AG08396 (cell line): ENCODE results near the gene ZFC3H1.
A peak's percentile ranks its signal among the peaks of the same experiment; 100 is the strongest.

Experiments
- DNase-seq: peaks from one replicate; pipeline ENCODE4 v3.0.0; 2012; ENCODE audit warnings: low spot score, mixed read lengths

The ZFC3H1 gene

DNA sequence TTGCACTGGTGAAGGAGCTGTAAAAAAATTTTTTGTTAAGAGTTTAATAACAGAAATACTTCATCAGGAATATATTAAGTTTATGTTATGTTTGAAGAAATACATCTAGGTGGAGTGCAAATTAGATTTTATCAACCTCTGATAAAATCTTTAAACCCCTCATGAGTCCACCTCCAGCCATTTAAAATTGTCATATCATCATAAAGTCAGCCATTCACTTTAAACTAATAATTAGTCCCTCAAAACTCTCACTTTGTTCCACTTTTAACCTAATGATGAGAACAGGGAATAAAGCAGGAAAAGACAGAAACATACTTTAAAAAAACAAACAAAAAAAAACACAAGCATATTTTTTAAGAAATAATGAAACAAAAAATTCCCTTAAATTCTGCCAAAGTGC lies 25.1 kb downstream of the ZFC3H1 start:
- DNase-seq, result no peak

DNA sequence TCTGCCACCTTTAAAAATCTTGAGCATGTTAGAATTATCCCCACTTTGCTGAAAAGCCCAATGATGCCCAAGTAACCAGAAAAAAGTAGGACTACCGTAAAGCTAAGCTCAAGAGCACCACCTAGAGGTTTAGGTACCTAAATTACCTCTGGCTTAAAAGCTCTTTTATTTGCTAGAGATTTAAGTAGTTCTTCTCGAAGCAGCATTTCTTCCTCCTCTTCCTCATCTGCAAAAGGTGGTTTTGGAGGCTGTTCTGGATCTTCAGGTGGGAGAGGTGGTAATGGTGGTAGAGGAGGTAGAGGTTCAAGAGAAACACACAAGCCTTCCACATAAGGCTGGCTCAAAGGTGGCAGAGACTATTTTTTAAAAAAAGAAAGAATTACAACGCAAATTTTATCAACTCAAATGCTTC lies 26.9 kb downstream of the ZFC3H1 start:
- DNase-seq, result peak; percentile 36

DNA sequence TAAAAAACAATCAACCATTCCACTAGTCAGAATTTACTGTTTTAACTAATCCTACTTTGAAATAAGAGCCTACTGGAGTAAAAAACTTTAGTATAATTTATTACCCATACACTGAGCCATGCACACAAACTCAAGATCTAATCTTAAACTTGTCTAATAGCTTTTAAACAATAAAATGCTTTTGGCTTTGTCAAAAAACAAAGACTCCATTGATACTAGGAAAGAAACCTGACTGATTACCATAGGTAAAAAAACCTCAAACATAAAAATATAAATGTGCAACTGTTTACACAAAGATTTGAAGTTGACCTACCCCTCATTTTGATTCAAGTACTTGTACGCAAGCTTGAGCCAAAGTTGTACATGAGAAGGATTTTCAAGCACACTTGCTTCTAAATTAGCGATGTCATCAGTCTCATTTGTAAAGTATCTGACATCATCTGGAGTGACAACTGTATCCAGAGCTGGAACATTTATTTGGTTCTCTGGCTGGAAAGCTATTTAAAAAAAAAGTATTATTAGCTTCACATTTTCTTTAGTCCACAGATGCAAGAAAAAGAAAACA lies 36.1 kb downstream of the ZFC3H1 start:
- DNase-seq, result no peak

DNA sequence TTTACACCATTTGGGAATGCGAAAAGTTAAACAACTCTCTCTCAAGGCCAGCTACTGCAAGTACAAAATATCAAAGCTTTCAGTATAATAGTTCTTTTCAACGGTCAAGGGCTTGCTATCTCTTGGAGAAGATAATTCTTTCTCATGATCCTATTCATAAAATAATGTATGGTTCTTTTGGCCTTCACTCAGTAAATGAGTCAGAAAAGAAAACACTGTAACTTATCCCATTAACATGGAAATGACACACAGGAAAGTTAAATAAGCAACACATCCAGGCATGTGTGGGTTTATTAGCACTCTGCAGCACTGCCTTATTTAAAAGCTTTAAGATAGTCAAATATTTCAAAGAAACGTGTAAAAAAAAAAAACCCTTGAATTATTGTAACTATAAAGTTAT lies 36.9 kb downstream of the ZFC3H1 start:
- no peak for DNase-seq

DNA sequence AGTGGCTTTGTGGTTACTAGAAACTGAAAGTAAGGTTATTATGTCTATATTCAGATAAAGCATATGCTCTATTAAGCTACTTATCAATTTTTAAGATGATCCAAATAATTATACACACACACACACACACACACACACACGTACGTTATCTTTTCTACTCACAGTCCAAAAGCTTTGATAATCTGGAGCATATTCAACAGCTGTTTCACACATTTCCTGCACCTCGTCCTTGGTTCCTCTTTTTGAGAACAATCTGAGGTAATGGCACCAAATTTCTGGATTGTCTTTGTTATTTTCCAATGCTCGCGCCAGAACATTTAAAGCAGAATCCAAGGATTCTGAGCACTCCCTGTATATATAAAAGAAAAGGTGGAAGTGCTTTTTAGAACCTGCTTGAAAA lies 37.5 kb downstream of the ZFC3H1 start:
- no peak for DNase-seq

DNA sequence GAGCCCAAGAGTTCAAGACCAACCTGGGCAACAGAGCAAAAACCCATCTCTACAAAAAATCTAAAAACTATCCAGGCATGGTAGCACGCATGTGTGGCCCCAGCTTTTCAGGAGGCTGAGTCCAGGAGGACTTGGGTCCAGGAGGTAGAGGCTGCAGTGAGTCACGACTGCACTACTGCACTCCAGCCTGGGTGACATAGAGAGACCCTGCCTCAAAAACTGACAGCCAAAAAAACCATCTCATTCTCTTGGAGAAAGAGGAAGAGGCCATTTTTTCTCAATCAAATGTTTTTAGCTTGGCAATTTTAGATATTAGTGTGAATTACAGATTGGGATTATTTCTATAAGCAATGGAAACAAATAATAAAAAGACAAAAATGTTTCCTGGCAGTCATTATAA lies 38.2 kb downstream of the ZFC3H1 start:
- DNase-seq, result no peak

DNA sequence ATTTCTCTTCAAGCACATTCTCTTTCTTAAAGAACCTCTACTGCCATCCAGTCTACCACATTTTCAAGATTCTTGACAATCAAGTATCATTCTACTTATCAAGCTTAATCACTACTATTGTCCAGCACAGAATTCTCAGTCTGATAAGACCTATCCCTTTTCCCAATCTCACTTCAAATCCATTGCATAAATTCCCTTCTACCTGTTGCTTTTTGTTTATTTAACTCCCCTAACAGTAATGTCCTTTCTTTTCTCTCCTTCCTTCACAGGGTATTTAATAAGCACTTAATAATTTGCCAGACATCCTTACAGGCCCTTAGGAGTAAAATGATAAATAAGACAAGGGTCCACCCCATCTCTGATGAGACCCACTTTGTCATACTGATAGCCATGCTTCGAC lies 41.7 kb downstream of the ZFC3H1 start:
- no peak for DNase-seq

DNA sequence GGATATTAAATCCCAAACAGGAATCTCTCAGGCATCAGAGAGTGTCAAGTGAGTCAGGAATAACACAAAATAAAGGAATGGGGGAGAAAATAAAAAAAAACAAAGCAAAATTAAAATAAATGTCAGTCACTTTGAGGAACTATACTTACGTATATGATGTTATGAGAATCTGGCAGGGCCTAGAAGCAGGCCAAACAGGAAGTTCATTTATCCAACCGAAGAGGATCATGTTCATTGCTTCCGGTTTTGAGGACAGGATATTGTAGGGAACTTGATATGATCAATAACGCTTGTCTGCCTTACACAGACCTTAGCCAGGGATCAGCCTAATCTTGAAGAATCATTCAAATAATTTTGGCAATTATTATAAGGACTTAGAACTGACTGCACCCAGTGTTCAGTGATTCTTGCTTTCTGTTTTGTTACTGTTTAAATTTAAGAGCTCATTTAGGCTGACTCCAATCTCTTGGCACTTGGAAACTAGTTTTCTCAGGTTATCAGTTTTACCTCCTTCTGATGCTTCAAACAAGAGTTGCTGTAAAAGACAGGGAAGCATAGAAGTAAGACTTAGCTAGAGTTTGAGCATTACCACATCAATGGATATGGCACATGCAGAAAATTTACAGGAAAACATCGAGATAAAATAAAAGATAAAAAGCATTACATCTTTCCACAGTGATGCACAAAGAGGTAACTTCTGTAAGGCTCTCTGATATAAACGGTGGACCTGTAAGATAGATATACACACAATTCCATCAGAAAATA lies 53.4 kb downstream of the ZFC3H1 start:
- DNase-seq, result no peak

DNA sequence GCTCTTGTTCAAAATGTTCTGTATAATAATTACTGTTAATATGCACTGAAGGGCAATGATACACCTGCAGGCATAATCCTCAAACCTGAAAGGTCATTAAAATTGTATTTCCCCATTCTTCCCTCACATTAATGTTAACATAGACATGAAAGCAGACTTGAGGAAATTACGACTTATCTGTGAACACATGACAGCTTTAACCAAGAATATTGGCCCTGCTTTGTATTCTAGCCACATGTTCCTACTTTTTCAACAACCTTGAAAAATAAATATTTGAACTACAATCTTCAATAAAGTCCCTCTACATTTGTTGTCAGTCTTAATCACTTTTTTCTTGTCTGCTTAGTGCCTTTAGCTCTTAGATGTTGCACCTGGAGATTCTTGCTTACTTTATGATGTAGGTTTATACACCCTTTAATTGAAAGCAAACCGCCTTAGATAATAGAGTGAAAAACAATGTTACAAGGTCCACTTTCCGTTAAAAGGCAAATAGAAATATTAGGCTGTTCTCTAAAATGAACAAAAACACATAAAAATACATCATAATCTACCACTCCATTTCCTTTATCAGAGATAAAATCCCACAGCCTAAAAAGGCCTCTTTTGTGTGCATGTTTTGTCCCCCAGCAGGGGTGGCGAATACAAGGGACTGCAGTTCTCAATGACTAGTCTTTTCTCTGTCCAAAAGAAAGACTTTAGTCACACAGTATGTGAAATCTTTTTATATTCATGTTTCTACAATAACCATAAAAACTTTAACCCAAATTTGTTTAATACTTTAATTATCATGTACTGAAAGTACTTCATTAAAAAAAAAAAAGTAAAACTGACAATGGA lies 55.9 kb downstream of the ZFC3H1 start:
- no peak for DNase-seq

DNA sequence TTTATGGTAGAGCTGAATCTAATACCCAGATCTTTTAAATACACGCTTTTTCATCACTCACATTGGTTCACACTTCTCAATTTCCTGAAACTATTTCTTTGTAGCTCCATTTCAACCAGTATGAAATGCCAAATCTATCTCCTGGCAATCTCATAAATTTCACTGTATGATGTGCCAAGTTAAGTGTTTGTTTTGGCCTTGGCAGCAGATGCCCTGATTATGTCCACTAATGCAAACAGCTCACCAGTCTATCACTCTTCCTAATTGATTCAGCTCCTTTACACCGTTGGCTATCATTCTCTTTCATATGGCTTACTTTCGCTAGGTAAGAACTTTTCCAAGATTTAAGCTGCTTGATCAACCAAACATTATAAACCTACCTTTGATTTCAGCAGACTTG lies 58.6 kb downstream of the ZFC3H1 start:
- no peak for DNase-seq

DNA sequence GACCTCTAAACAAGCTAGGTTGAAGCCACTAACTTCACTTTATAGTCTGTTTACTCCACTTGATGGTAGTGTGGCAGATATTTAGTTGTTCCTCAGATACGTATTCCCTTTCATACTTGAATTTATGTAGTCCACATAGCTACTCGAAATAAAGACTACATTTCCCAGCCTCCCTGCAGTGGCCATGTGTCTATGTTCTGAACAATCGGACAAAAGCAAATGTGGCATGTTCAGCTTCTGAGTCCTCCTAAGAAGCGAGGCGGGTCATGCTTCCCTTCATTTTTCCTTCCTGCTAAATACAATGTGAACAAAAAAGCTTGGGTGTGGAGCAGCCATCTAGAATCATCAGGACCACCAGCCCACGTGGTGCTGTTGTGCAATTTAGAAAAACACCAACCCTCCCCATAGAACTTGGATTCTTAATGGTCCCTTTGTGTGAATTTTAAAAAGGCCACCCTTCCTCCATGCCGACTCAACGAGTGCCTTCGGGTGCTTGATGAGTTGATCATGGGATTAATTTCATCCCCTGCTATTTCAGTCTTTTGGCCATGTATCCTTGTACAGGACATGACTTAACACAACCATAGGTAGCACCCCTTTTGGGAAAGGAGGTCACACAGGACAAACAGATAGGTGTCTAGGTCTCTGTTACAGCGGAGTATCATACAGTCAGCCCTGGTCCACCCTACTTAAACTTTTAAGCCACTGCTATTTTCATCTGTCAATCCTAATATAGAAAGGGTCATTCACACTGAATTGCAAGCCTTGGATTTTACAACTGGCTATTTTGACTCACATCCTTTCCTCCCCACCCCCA lies 60.7 kb downstream of the ZFC3H1 start:
- no peak for DNase-seq

DNA sequence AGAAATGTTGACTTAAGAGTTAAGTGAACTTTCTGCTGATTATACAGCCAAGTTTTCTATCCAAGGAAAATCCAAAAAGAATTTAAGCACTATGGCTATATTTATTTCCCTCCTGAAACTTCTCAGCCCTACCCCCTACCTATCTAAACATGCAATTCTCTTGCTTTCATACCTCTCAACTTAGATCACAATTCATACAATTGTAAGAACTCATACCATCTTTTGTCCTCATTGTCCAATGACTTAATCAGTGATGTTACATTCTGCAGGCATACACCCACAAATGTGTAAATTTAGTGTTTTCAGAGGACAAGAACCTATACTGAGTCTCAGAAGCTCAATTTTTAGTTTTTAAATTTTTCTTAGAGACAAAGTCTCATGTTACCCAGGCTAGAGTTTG lies 62.1 kb downstream of the ZFC3H1 start:
- DNase-seq, result no peak

DNA sequence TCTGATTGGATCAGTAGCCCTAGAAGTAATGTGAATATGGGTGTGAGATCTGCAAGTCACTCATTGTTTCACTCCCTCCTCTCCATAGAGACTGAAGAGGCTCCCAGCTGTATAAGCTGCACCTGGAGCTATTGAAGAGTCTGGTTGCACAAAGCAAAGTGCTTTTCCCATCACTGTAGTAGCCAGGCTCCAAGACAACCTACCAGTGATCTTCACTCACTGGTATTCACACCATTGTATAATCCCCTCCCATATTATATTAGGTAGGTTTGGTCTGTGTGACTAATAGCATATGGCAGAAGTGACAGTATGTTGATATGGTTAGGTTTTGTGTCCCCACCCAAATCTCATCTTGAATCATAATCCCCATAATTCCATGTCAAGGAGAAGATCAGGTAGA lies 64.4 kb downstream of the ZFC3H1 start:
- no peak for DNase-seq

DNA sequence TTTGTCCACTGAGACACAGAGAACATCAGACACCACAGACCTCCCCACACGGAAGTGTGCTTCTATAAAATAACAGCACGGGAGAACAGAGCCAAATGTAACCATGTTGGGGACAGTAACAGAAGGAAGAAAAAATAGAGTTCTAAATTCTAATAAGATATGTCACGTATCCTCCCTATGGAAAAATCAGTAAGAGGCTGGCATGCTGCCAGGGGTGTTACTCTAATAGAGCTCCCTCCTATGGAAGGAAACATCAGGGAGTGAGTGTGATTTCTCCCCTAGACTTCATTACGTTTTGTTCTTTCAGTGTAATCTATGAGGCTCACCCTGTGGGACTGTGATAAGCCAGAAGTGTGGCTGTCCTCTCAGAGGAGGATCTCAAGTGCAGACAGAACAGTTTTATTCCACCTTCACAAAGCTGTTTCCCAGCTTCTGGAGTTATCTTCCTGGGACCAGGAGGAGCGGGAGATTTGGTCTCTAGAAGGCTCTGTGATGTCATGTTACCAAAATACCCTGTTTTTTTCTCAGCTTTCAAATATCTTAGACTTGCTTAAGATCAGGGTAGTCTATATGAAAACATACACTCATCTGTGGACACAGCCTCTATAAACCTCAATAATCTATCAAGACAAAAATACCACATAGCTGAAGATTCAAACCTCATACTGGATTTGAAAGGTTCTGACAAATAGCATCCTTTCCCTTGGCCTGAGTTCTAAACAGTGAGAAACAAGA lies 69.3 kb downstream of the ZFC3H1 start:
- no peak for DNase-seq

DNA sequence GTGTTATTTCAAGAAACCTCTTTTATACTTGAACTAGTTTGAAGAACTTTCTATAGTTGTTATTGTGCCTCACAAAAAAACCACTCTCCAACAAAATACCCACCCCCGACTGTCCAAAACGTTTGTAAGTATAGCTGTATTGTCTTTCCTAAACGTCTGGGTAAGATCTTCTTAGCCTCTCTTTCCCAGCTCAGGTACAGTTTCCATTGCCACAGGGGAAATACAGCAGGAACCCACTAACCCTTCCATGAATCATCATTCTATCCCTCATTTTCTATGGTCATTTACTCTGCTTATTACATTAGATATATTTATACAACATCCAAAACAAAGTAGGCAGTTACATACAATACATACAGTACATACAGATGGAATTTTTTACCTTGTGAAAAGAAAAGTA lies 70.8 kb downstream of the ZFC3H1 start:
- DNase-seq, result no peak

DNA sequence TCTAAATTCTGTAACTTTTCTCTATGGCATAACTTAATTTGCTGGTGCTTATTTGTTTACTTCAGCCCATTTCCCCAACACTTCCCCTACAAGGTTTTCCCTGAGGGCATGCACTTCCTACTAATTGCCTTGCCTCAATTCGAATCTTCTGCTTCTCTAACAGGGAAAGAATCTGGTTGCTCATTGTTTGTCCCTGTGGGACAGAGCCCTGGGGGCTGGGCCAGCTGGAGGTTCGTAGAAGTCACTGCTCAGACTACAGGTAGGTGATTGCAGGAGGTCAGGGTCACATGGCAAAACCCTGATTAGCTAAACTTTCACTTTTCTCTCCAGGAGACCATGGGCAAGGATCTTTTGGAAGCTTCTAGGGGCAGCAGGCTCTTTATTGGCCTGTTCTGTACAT lies 72.0 kb downstream of the ZFC3H1 start:
- DNase-seq, result no peak

DNA sequence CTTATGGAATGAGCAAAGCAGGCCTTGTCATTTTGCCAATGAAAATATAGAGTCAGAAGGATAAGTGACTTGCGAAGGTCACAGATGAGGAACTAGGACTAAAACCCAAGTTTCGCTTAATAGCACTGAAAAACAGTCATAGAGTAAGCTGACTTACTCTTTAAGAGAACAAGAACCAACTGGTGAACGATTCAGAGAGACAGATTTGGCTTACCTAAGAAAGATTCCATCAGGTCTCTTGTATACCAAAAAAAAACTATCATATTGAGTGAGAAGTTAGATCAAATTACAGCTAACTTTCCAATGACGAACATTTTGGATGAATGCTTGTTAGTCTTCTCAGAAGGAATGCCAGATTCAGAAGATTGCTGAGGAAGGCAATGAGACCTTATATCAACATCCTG lies 74.2 kb downstream of the ZFC3H1 start:
- peak; percentile 8 for DNase-seq

DNA sequence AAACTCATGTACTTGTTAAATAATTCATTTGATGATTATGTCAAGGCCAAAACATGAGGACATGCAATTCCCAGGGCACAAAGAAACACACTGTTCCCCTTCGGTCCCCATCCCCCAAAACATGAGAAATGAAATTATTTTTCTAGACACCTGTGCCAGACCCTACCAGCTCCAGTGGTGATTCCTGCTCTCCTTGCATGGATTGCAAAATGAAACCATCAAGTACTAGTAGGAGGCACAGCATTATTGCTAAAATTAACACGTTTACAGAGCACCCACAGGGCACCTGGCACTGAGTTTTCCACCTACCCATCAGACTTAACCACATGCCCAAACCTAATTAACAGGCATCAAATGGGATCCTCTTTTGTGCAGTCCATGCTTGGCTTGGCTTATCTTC lies 76.6 kb downstream of the ZFC3H1 start:
- no peak for DNase-seq

DNA sequence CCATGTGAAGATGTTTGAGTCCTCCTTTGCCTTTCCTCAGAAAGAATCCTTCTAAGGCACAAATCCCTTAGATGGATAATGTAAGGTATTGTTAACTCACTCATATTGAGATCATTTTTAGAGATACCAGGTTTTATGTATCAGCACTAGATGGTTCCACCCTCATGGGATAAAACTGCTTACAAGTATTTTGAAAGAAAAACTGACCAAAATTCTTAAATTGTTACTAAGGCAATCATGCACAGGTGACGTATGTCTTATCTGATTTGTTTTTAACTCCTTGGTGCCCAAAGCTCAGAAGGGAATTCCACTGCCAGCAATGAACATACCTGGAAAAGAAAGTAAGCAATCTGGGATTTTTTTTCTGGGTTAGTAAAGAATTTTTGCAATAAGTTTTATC lies 78.4 kb downstream of the ZFC3H1 start:
- DNase-seq, result no peak

DNA sequence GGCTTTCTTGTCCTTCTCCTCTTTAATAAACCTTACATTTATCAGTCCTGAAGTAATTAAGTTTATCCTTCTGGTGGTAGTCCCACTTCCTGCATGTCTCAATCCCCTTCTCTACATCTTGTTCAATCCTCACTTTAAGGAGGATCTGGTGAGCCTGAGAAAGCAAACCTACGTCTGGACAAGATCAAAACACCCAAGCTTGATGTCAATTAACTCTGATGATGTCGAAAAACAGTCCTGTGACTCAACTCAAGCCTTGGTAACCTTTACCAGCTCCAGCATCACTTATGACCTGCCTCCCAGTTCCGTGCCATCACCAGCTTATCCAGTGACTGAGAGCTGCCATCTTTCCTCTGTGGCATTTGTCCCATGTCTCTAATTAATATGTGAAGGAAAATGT lies 79.3 kb downstream of the ZFC3H1 start:
- no peak for DNase-seq

DNA sequence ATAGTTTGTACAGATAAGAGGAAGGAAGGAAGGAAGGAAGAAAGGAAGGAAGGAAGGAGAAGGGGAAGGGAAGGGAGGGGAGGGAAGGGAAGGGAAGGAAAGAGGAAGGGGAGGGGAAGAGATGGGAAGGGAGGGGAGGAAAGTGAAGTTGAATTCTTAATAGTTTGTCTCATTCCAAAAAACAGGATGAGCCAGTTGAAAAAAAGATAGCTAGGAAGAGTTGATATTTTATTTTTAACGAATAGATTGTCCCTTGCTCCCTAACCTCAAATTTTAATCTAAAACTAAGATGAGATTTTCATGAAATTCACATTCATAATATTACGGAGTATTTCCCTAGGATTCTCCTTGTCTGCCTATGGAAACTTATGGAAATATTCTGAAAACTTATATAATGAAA lies 80.7 kb downstream of the ZFC3H1 start:
- no peak for DNase-seq

DNA sequence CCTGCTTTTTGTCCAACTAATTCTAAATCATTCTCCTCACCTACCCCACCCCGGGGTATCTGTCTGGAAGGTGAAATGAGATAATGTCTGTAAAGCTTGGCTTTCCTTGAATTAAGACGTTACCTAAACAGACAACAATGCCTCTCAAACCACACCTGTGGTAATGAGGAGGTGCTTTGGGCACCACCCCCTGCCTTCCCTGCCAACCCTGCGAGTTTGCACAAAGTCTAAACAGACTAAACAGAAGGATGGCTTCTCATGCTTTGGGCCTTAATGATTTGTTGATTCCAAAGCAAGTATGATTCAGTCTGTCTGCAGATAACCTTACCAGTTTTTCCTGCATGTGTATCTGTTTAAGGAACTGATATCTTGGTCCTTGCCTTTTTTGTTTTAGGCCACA lies 82.4 kb downstream of the ZFC3H1 start:
- no peak for DNase-seq
